HG02943 (cell line): ENCODE measurements around the gene EEIG2.
"Not testable (repeated sequence)": the region's sequence is repeated elsewhere in the genome, so short reads cannot be mapped to it uniquely, and the experiment has no call there.

Experiments used
- ATAC-seq: cut with Tn5 transposase; IDR thresholded peaks from one replicate; pipeline ENCODE4 v1.9.1; 2021; ENCODE audit warnings: mild to moderate bottlenecking, low read depth, moderate library complexity; ENCODE audit not compliant: unreplicated experiment

EEIG2 gene

DNA sequence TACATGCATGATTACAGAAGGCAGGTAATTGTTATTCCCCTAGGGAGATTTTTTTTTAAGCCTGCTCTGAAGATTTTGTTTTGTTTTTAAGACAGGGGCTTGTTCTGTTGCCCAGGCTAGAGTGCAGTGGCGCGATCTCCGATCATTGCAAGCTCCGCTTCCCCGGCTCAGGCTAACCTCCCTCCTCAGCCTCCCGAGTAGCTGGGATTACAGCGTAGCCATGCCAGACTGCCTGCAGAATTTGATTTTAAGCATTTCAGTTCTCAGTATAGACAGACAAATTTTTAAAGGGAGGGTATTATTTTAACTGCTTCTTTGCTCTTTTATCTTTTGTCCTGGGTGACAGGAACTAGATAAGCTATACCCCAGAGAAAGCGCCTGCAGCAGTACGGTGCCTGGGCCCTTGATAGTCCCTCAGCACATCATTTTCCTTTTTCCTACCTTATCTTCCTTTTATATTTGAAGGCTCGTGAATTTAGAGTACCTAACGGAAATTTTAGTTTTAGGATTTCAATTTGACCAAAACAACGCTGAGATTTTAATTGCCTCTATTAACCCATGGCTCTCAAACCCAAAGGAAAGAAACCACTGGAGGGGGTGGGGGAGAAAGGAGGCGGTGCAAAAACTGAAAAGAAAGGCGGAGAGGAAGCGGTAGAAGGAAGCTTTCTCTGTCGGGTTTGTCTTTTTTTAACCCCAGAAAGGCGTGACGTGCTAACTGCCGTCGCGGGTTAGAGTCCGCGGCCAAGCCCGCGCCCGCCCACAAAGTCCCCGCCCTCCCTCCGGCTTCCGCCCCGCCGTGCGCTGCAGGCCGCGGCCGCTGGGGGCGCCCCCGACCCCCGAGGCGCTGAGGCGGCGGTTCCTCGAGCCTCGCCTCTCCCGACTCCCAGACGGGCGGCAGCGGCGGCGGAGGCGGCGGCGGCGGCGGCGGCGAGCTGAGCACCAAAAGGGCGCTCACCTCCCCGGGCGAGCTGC, at the start of gene EEIG2:
TSS of gene EEIG2 (plus strand) at position 886 of the 972 bp plus-strand sequence. CDS start 329 bp downstream, outside the sequence.
- peak; percentile 80 for ATAC-seq

DNA sequence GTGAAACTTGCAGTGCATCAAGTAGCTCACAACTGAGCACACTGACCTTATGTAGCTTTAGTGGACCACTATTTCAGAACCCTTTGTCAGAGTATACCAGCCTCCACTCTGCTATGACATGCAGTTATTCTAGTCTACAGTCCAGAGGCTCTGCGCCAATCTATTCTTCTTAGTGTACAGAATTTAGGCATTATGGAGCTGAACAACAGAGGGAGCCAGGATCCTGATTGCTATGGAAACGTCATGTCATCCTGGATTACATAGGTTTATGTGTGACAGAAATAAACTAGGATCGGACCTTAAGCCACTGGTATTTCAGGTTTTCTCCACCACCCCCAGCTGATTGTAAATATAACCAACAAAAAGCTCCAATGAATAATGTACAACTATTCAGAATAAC, 48.1 kb upstream of the EEIG2 start:
- no peak for ATAC-seq

DNA sequence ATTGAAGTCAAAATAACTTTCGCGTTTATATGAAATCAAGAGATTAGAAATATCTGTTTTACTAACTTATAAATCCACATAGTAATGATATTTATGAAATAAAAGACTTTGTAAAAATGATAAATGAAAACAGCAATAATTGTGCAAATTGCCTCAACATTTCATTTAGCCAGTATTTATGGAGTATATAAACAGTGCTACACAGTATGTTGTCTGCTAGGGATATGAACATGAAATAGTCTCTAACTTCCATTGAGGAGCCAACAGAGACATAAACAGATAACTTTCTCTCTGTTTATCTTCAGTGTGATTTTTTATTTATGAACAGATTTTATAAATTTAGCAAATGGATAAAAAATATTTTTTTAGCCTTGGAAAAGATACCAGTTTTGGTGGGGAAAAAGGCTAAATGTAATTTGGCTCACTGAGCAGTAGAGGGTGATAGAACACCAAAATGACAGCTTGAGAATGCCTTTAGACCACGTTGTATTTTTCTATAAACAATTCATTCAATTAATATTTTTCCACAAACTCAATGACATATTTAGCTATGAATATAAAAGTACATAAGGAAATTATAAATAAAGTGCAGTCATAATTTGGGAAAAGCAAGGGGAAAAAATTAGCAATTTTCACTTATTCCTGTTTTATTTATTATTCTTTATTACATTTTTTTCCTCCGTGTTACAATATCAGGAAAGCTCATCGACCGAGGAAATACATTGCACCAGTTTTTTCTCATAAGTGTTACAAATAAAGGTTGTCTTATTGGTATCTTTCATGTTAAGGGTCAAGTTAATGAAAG, 47.5 kb upstream of the EEIG2 start:
- no peak for ATAC-seq

DNA sequence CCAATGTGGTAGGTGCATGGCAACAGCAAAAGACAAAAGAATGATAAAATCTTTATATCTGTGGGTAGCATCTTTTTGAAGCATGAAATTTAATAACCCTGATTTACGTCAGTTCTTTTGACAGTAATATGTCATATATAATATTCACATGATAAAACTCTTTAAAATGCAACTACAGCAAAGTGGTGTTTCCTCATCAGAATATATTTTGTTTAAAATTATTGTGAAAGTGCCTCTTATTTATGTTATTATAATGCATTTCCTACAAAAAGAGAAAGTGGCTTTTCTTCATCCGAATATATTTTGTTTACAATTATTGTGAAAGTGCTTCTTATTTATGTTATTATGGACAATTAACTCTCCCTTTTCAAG, 46.9 kb upstream of the EEIG2 start:
- no peak for ATAC-seq

DNA sequence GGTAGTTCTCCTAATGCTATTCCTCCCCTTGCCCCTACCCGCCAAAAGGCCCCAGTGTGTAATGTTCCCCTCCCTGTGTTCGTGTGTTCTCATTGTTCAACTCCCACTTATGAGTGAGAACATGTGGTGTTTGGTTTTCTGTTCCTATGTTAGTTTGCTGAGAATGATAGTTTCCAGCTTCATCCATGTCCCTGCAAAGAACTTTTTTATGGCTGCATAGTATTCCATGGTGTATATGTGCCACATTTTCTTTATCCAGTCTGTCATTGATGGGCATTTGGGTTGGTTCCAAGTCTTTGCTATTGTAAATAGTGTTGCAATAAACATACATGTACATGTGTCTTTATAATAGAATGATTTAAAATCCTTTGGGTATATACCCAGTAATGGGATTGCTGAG, 46.0 kb upstream of the EEIG2 start:
- ATAC-seq, result not testable (repeated sequence)

DNA sequence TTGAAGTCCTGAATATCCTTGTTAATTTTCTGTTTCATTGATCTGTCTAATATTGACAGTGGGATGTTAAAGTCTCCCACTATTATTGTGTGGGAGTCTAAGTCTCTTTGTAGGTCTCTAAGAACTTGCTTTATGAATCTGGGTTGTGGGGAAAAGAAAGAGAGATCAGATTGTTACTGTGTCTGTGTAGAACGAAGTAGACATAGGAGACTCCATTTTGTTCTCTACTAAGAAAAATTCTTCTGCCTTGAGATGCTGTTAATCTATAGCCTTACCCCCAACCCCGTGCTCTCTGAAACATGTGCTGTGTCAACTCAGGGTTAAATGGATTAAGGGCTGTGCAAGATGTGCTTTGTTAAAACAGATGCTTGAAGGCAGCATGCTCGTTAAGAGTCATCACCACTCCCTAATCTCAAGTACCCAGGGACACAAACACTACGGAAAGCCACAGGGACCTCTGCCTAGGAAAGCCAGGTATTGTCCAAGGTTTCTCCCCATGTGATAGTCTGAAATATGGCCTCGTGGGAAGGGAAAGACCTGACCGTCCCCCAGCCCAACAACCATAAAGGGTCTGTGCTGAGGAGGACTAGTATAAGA, 42.5 kb upstream of the EEIG2 start:
- not testable (repeated sequence) for ATAC-seq

DNA sequence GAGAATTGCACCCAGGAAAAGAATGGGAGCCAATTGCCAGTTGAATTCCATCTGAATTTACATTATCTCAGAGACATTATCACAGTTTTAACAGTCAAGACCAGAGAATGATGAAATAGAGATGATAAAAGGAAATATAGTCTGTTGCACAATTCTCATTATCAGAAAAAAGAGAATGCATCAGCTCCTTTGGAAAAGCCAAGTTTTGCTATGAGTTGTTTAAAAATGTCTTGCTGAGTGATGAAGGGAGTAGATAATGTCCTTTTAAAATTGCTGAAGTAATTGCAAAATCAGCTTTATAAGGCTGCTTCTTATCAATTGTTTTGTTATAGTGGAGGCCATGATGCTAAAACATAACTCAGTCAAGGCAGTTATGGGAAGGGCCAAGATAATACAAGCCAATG, 37.9 kb upstream of the EEIG2 start:
- ATAC-seq, result no peak

DNA sequence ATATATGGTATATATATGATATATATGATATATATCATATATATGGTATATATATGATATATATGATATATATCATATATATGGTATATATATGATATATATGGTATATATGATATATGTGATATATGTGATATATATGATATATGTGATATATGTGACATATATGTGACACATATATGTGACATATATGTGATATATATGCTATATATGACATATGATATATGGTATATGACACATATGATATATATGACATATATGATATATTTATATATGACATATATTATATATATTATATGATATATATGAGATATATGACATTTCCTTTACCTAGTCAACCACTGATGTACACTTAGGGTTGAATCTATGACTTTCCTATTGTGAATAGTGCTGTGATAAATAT, 36.1 kb upstream of the EEIG2 start:
- ATAC-seq, result no peak

DNA sequence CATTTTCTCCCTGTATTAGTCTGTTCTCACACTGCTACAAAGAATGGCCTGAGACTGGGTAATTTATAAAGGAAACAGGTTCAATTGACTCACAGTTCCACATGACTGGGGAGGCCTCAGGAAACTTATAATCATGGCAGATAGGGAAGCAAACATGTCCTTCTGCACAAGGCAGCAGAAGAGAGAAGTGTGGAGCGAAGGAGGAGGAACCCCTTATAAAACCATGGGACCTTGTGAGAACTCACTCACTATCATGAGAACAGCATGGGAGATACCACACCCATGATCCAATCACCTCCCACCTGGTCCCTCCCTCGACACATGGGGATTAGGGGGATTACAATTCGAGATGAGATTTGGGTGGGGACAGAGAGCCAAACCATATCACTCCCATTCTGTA, 35.2 kb upstream of the EEIG2 start:
- ATAC-seq, result no peak

DNA sequence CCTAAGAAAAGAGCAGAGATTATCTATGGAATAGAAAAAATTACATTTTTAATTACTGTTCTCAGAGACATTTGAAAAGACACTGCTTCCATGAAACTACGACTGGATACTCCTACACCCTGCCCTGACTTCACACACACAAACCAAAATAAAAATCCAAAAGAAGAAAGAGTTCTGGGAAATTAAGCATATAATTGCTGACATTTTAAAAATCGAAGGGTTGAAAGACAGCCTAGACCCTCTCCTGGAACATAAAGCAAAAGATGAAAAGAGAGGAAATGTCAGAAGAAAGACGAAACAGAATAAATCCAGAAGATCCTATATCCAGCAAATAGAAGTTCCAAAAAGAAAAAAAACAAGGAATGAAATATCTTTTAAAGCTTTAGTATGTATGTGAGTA, 32.8 kb upstream of the EEIG2 start:
- no peak for ATAC-seq

DNA sequence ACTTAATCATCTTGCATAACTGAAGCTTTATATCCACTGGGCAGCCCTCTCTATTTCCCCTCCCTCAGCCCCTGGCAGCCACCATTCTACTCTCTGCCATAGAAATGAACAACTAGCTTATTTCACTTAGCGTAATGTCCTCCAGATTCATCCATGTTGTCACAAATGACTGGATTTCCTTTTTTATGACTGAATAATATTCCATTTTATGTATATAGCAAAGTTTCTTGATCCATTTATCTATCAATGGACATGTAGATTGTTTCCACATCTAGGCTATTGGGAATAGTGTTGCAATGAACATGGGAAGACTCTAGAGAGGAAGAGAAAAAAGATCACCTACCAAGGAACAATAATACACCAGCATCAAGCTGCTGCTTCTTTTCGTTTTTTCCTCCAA, 32.1 kb upstream of the EEIG2 start:
- ATAC-seq, result no peak

DNA sequence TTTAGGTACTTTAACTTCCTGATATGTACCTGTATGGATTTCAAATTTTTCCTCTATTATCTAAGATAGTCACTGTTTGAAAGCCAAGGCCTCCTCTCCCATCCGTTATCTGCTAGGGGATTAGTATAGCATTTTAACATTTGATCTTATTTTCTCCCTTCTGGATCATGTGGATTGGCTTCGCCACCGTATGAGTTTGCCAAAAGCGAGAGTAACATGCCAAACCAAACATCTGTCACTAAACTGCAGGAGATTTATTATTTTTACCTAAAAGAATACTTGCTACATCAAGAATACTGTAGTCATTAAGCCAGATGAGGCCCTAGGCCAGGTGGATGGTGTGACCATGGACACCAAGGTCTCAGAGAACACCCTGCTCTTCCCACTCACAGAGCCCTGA, 28.5 kb upstream of the EEIG2 start:
- ATAC-seq, result no peak

DNA sequence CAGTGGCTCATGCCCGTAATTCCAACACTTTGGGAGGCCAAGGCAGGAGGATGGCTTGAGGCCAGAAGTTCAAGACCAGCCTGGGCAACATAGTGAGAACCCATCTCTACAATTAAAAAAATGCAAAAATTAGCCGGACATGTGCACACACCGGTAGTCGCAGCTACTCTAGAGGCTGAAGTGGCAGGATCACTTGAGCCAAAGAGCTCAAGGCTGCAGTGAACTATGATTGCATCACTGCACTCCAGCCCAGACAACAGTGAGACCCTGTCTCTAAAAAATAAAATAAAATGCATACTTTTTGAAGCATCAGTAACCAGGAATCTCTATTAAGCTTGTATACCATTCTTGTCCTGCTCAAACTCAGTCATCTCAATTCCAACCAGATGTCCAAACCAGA, 27.2 kb upstream of the EEIG2 start:
- no peak for ATAC-seq

DNA sequence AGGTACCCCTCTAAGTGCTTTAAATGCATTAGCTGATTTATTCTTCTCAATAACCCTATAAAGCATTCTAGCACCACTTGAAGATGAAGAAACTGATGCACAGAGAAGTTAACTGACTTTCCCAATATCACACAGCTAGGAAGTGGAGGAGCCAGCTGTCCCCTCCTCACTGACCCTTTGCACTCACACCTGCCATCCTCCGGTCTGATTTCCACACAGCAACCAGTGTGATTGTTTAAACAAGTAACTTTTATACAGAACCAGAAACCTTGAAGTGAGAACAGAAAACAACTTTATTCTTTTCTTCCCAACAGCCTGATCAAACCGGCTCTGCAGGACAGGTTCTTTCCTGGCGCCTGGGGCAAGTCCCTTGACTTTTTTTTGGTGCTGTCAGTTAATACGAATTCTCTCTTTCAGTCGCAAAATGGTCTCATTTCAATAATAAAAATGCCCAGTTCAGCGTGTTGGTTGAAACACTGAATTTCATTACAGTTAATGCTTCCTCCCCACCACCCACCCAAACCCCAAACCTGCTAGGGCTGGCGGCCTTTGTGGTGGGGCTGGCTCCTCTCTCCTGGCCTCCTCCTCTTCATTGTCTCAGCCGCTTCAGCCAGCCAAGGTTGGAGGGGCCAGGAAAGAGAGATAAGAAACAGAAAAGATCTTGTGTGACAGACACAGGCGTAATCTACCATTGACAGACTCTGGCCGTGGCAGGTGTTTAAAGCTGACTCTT, 26.4 kb upstream of the EEIG2 start:
- ATAC-seq, result no peak

DNA sequence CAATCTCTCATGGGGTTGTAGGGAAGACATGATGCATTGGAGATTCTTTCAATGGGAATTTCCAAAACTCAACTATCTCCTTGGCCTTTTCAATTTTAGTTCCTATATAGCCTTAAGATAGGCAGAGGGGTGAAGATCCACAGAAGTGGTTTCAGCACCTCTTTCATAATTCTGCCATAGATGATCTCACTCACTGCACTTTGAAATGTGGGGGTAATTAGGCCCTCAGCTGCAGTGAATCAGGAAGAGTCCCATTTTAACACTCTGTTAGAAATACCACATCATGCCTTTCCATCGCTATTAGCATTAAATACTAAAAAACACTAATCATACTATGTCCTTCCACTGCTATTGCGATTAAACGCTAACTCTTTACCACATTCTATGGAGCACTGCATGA, 25.1 kb upstream of the EEIG2 start:
- ATAC-seq, result no peak

DNA sequence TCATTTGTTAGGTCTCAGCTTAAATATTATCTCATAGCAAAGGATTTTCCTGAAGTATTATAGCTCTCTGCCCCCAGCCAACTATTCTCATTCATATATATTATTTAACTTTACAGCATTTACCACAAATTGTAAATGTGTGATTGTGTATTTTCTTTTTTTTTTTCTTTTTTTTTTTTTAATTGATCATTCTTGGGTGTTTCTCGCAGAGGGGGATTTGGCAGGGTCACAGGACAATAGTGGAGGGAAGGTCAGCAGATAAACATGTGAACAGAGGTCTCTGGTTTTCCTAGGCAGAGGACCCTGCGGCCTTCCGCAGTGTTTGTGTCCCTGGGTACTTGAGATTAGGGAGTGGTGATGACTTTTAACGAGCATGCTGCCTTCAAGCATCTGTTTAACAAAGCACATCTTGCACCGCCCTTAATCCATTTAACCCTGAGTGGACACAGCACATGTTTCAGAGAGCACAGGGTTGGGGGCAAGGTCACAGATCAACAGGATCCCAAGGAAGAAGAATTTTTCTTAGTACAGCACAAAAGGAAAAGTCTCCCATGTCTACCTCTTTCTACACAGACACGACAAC, 24.5 kb upstream of the EEIG2 start:
- not testable (repeated sequence) for ATAC-seq

DNA sequence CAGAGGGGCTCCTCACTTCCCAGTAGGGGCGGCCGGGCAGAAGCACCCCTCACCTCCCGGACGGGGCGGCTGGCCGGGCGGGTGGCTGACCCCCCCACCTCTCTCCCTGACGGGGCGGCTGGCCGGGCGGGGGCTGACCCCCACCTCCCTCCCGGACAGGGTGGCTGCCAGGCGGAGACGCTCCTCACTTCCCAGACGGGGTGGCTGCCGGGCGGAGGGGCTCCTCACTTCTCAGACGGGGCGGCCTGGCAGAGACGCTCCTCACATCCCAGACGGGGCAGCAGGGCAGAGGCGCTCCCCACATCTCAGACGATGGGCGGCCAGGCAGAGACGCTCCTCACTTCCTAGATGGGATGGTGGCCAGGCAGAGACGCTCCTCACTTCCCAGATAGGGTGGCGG, 23.9 kb upstream of the EEIG2 start:
- ATAC-seq, result not testable (repeated sequence)

DNA sequence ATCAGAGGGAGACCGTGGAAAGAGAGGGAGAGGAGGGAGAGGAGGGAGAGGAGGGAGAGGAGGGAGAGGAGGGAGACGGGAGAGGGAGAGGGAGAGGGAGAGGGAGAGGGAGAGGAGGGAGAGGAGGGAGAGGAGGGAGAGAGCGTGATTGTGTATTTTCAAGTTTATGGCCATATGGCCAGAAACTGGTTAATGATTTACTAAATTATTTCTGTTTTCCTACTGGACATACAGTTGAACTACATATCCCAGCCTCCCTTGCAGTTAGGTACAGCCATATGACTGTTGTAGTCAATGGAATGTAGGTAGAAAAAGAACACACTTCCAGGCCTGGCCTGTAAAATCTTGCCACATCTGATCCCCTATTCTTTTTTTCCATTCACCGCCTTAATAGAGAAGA, 23.1 kb upstream of the EEIG2 start:
- not testable (repeated sequence) for ATAC-seq

DNA sequence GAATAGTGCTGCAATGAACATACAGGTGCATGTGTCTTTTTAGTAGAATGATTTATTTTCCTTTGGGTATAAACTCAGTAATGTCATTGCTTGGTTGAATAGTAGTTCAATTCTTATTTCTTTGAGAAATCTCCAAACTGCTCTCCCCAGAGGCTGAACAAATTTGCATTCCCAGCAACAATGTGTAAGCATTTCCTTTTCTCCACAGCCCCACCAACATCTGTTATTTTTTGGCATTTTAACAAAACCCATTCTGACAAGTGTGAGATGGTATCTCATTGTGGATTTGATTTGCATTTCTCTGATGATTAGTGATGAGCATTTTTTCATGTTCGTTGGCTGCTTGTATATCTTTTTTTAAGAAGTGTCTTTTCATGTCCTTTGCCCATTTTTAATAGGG, 21.9 kb upstream of the EEIG2 start:
- no peak for ATAC-seq

DNA sequence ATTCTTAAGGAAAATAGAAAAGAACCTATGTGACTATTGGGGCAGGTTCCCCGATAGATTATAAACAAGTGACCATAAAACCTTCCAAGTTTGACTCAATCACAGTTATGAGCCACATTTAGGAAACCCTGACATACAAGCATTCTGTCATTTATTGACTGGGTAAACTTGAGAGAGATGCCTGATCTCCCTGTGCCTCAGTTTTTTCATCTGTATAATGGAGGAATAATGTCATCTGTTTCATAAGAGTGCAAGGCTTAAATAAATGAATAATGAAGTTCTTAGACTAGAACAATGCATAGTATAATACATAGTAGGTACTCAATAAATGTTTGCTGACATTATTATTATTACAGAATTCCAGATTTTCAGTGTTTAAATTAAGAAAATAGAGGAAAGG, 18.9 kb upstream of the EEIG2 start:
- ATAC-seq, result no peak
